Ramos (cell line): Measurements from ENCODE around the gene SPACA6.
"Not testable (repeated sequence)": the region's sequence is repeated elsewhere in the genome, so short reads cannot be mapped to it uniquely, and the experiment has no call there.

Experiments used
- in situ Hi-C: fragments of 300-500 bp; cut with MboI; formaldehyde crosslinking; loops from one replicate; pipeline ENCODE4 v1.14.3; 2022; ENCODE audit warnings: low sequenced_read_pairs; ENCODE audit not compliant: unreplicated experiment

SPACA6 gene

GRCh38 chr19:51693260-51693659 lies at the start of gene SPACA6:
Gene SPACA6, plus strand, starts transcription at chr19:51693330. Its CDS starts 197 bp downstream, at chr19:51693527.
- in situ Hi-C loops = no loop called here

- in situ Hi-C loops = no loop called here
Observed at GRCh38 chr19:51644636-51645271, 48.4 kb upstream of the SPACA6 start.

- in situ Hi-C loops = not testable (repeated sequence)
Observed at GRCh38 chr19:51646730-51647129, 46.4 kb upstream of the SPACA6 start, which contains the start of gene SIGLEC14. Gene SIGLEC14, minus strand, starts transcription at chr19:51646825. Its CDS starts 66 bp downstream, at chr19:51646759.

GRCh38 chr19:51647318-51647717 lies 45.8 kb upstream of the SPACA6 start:
- in situ Hi-C loops = no loop called here

GRCh38 chr19:51651216-51651846 lies 41.8 kb upstream of the SPACA6 start:
- in situ Hi-C loops = no loop called here

GRCh38 chr19:51652266-51652665 lies 40.9 kb upstream of the SPACA6 start:
- in situ Hi-C loops = no loop called here

GRCh38 chr19:51653162-51653561 lies 40.0 kb upstream of the SPACA6 start:
- in situ Hi-C loops = no loop called here

GRCh38 chr19:51654783-51655182 lies 38.3 kb upstream of the SPACA6 start:
- in situ Hi-C loops = loop anchor here (5.0 kb wide), 1 partner anchor 182 kb away; no protein-coding TSS in a partner anchor

- in situ Hi-C loops = no loop called here
Observed at GRCh38 chr19:51660975-51661600, 32.0 kb upstream of the SPACA6 start.

- in situ Hi-C loops = no loop called here
Observed at GRCh38 chr19:51663650-51664049, 29.5 kb upstream of the SPACA6 start.

GRCh38 chr19:51664131-51664530 lies 29.0 kb upstream of the SPACA6 start:
- in situ Hi-C loops = no loop called here

- in situ Hi-C loops = no loop called here
Observed at GRCh38 chr19:51664997-51665396, 28.1 kb upstream of the SPACA6 start.

GRCh38 chr19:51668216-51668615 lies 24.9 kb upstream of the SPACA6 start:
- in situ Hi-C loops = no loop called here

GRCh38 chr19:51675911-51676565 lies 17.1 kb upstream of the SPACA6 start:
- in situ Hi-C loops = not testable (repeated sequence)

GRCh38 chr19:51676566-51677083 lies 16.5 kb upstream of the SPACA6 start:
- in situ Hi-C loops = no loop called here

GRCh38 chr19:51680474-51680873 lies 12.7 kb upstream of the SPACA6 start:
- in situ Hi-C loops = no loop called here

GRCh38 chr19:51681286-51681941 lies 11.7 kb upstream of the SPACA6 start:
- in situ Hi-C loops = no loop called here

GRCh38 chr19:51686171-51686570 lies 7.0 kb upstream of the SPACA6 start:
- in situ Hi-C loops = no loop called here

- in situ Hi-C loops = no loop called here
Observed at GRCh38 chr19:51687791-51688670, 5.1 kb upstream of the SPACA6 start.
